Retina (tissue), 1 donor: ENCODE results near the gene MYCBP2.

Experiments
- DNase-seq: peaks from one replicate; pipeline ENCODE4 v3.0.0-alpha.2; 2016

MYCBP2 gene

GRCh38 chr13:77065461-77066147 lies 261.3 kb downstream of the MYCBP2 start:
- DNase-seq: no peak

GRCh38 chr13:77062097-77062496 lies 264.8 kb downstream of the MYCBP2 start:
- DNase-seq: no peak

- no peak for DNase-seq
These were observed 265.5 kb downstream of the MYCBP2 start for GRCh38 chr13:77061362-77061761.

- no peak for DNase-seq
These were observed 270.0 kb downstream of the MYCBP2 start for GRCh38 chr13:77056886-77057285.

GRCh38 chr13:77056382-77056781 lies 270.5 kb downstream of the MYCBP2 start:
- no peak for DNase-seq

GRCh38 chr13:77055158-77055557 lies 271.7 kb downstream of the MYCBP2 start:
- no peak for DNase-seq

GRCh38 chr13:77053192-77053591 lies 273.7 kb downstream of the MYCBP2 start:
- no peak for DNase-seq

GRCh38 chr13:77048681-77049080 lies 278.2 kb downstream of the MYCBP2 start:
- no peak for DNase-seq

- no peak for DNase-seq
These were observed 279.1 kb downstream of the MYCBP2 start for GRCh38 chr13:77047649-77048343.

GRCh38 chr13:77042566-77043177 lies 284.2 kb downstream of the MYCBP2 start:
- DNase-seq: no peak

GRCh38 chr13:77040835-77041234 lies 286.1 kb downstream of the MYCBP2 start:
- DNase-seq: no peak

GRCh38 chr13:77040076-77040475 lies 286.8 kb downstream of the MYCBP2 start:
- no peak for DNase-seq

GRCh38 chr13:77038907-77039480 lies 287.9 kb downstream of the MYCBP2 start:
- DNase-seq: no peak

- DNase-seq: no peak
These were observed 290.6 kb downstream of the MYCBP2 start for GRCh38 chr13:77036279-77036678.

- no peak for DNase-seq
These were observed 292.0 kb downstream of the MYCBP2 start for GRCh38 chr13:77034881-77035280.

GRCh38 chr13:77033717-77034302 lies 293.1 kb downstream of the MYCBP2 start:
- DNase-seq: no peak

- DNase-seq: no peak
These were observed 295.1 kb downstream of the MYCBP2 start for GRCh38 chr13:77031656-77032243.

GRCh38 chr13:77029436-77029835 lies 297.5 kb downstream of the MYCBP2 start:
- no peak for DNase-seq

- DNase-seq: peak; percentile 6
These were observed 298.7 kb downstream of the MYCBP2 start for GRCh38 chr13:77028202-77028601.

- peak; percentile 92 for DNase-seq
These were observed 299.9 kb downstream of the MYCBP2 start, which contains the start of gene FBXL3 for GRCh38 chr13:77026861-77027621. TSS of gene FBXL3 (minus strand) at chr13:77027159. CDS start at chr13:77021860, 5,299 bp downstream.

GRCh38 chr13:77026255-77026860 lies 300.5 kb downstream of the MYCBP2 start:
- peak; percentile 81 for DNase-seq

- no peak for DNase-seq
These were observed 304.6 kb downstream of the MYCBP2 start for GRCh38 chr13:77022341-77022740.
